ENCODE data around the gene PLEKHG5.

- TF ChIP-seq POLR2A (IDR thresholded peaks at IDR 0.05) (no peak), CTCF (IDR thresholded peaks at IDR 0.05) (no peak)
These were observed 21.4 kb upstream of the PLEKHG5 start for GRCh38 chr1:6512908-6513280.

Measured in adrenal gland (tissue), 5 donors.